Measurements from ENCODE around the gene RBFA. TPM values are rescaled to one million over a fixed set of nuclear protein-coding genes. Genes with fewer than 3 reads are reported as not detected.

The RBFA gene
- polyA plus RNA-seq, 1 of the 3 experiments (the other 2 are of a cell fraction), result 57.6 TPM

DNA sequence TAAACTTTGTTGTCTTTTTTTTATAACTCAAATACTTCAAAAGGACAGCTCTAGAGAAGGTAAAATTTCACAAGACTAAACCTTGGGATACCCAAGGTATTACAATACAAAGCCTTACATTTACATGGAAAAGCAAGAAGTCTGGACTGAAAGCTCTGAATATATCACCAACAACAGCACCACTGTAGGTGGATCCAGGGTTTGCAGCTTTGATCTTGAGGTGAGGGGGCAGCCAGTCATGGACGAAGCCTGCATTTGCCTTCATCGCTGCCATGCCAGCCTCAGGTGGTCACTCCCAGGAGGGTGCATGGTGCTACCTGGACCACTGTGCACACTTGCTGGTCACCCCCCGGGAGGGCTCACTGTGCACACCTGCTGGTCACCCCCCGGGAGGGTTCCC lies 36.6 kb downstream of the RBFA start:
- 90% methylated on average over 4 of the region's 4 CpGs for WGBS (ENCODE audit: low lambda C conversion rate)
- no peak for DNase-seq
- POLR2A ChIA-PET, result no interaction called here

More for the DNA sequence above, 36.6 kb downstream of the RBFA start:
- H3K9ac ChIP-seq, result no peak overlapping the region
- H3K4me2 ChIP-seq, result no peak overlapping the region
- no peaks in the 10 kb centered on the region for H3K36me3 ChIP-seq (replicated peaks in 1 of 2; ENCODE audit: control insufficient read depth in 1 of 2, insufficient read depth in 2 of 2, low read length in 1 of 2)
- peaks cover 6% of the 10 kb centered on the region for H3F3A ChIP-seq (replicated peaks; ENCODE audit: insufficient read depth)
- TF ChIP-seq GABPA (IDR thresholded peaks at IDR 0.05; ENCODE audit: low read depth) (no peak), SMC3 (IDR thresholded peaks at IDR 0.05; ENCODE audit: low read depth, low read length) (no peak), FOSL2 (IDR thresholded peaks at IDR 0.05; ENCODE audit: borderline replicate concordance, low read depth) (no peak), RCOR1 (IDR thresholded peaks at IDR 0.05; ENCODE audit: low read length) (no peak), MXI1 (IDR thresholded peaks at IDR 0.05; ENCODE audit: low read depth, low read length) (no peak), EZH2phosphoT487 (IDR thresholded peaks at IDR 0.05; ENCODE audit: borderline replicate concordance, low read depth) (no peak), JUND (IDR thresholded peaks at IDR 0.05) (no peak), YY1 (IDR thresholded peaks at IDR 0.05; ENCODE audit: low read depth) (no peak), MEF2A (IDR thresholded peaks at IDR 0.05; ENCODE audit: borderline replicate concordance, low read depth) (no peak), GATA2 (CRISPR knock-in tag; IDR thresholded peaks at IDR 0.05) (no peak), CHD2 (IDR thresholded peaks at IDR 0.05; ENCODE audit: low read length, partially characterized antibody) (no peak), RFX5 (IDR thresholded peaks at IDR 0.05; ENCODE audit: low read length) (no peak), POLR2AphosphoS5 (IDR thresholded peaks at IDR 0.05; ENCODE audit: low read depth, low read length) (no peak)
- TF ChIP-seq, protein P1, sequence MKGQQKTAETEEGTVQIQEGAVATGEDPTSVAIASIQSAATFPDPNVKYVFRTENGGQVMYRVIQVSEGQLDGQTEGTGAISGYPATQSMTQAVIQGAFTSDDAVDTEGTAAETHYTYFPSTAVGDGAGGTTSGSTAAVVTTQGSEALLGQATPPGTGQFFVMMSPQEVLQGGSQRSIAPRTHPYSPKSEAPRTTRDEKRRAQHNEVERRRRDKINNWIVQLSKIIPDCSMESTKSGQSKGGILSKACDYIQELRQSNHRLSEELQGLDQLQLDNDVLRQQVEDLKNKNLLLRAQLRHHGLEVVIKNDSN (IDR thresholded peaks at IDR 0.05; ENCODE audit: borderline replicate concordance, low read depth), result no peak
- TF ChIP-seq, protein P2, sequence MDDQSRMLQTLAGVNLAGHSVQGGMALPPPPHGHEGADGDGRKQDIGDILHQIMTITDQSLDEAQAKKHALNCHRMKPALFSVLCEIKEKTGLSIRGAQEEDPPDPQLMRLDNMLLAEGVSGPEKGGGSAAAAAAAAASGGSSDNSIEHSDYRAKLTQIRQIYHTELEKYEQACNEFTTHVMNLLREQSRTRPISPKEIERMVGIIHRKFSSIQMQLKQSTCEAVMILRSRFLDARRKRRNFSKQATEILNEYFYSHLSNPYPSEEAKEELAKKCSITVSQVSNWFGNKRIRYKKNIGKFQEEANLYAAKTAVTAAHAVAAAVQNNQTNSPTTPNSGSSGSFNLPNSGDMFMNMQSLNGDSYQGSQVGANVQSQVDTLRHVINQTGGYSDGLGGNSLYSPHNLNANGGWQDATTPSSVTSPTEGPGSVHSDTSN (IDR thresholded peaks at IDR 0.05), result no peak
- TF ChIP-seq, protein P3, sequence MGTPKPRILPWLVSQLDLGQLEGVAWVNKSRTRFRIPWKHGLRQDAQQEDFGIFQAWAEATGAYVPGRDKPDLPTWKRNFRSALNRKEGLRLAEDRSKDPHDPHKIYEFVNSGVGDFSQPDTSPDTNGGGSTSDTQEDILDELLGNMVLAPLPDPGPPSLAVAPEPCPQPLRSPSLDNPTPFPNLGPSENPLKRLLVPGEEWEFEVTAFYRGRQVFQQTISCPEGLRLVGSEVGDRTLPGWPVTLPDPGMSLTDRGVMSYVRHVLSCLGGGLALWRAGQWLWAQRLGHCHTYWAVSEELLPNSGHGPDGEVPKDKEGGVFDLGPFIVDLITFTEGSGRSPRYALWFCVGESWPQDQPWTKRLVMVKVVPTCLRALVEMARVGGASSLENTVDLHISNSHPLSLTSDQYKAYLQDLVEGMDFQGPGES (IDR thresholded peaks at IDR 0.05; ENCODE audit: low read depth, low read length), result no peak
- TF ChIP-seq, protein P4, sequence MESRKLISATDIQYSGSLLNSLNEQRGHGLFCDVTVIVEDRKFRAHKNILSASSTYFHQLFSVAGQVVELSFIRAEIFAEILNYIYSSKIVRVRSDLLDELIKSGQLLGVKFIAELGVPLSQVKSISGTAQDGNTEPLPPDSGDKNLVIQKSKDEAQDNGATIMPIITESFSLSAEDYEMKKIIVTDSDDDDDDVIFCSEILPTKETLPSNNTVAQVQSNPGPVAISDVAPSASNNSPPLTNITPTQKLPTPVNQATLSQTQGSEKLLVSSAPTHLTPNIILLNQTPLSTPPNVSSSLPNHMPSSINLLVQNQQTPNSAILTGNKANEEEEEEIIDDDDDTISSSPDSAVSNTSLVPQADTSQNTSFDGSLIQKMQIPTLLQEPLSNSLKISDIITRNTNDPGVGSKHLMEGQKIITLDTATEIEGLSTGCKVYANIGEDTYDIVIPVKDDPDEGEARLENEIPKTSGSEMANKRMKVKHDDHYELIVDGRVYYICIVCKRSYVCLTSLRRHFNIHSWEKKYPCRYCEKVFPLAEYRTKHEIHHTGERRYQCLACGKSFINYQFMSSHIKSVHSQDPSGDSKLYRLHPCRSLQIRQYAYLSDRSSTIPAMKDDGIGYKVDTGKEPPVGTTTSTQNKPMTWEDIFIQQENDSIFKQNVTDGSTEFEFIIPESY (IDR thresholded peaks at IDR 0.05; ENCODE audit: borderline replicate concordance, low read depth), result no peak
- TF ChIP-seq, protein P5, sequence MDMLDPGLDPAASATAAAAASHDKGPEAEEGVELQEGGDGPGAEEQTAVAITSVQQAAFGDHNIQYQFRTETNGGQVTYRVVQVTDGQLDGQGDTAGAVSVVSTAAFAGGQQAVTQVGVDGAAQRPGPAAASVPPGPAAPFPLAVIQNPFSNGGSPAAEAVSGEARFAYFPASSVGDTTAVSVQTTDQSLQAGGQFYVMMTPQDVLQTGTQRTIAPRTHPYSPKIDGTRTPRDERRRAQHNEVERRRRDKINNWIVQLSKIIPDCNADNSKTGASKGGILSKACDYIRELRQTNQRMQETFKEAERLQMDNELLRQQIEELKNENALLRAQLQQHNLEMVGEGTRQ (IDR thresholded peaks at IDR 0.05; ENCODE audit: borderline replicate concordance, low read depth, low read length), result no peak
- no peaks in the 10 kb centered on the region for H3K4me1 ChIP-seq (ENCODE audit: control insufficient read depth in 1 of 2, insufficient read depth in 2 of 2, low read depth in 1 of 2, low read length in 1 of 2)
- H3K79me2 ChIP-seq (ENCODE audit: insufficient read depth), result no peaks in the 10 kb centered on the region
- no peak overlapping the region for H3K27ac ChIP-seq (ENCODE audit: low read depth in 2 of 2, low read length in 1 of 2)
- CTCF ChIA-PET, result no interaction called here
- H4K20me1 ChIP-seq (ENCODE audit: insufficient read depth), result no peaks in the 10 kb centered on the region
- no peaks in the 10 kb centered on the region for H3K27me3 ChIP-seq (ENCODE audit: insufficient read depth)
- no peak overlapping the region for H2AFZ ChIP-seq (ENCODE audit: low read depth)
- H3K9me2 ChIP-seq, result no peaks in the 10 kb centered on the region
- H3K4me3 ChIP-seq (ENCODE audit: low read depth in 2 of 2, low read length in 1 of 2), result no peak overlapping the region
- H3K9me3 ChIP-seq, result no peaks in the 10 kb centered on the region
